Suprapubic skin (tissue), 3 donors: Measurements from ENCODE around the gene HEXA.

Source experiments
- POLR2A ChIP-seq, 2 donors: fragments of 450-650 bp; IDR thresholded peaks; one replicate each; pipeline ENCODE4 v1.6.1; 2017; ENCODE audit warnings: antibody characterized with exemption in 2 of 2, mild to moderate bottlenecking in 2 of 2, moderate library complexity in 2 of 2
- TF ChIP-seq, protein P1 (sequence below), 2 donors: fragments of 200-600 bp in 1 of 2; fragments of 450-650 bp in 1 of 2; sonication (generic) in 1 of 2; IDR thresholded peaks; one replicate each; pipeline ENCODE4 v1.5.1; 2016 to 2019; ENCODE audit warnings: antibody characterized with exemption in 2 of 2, mild to moderate bottlenecking in 1 of 2, moderate library complexity in 1 of 2

DNA sequence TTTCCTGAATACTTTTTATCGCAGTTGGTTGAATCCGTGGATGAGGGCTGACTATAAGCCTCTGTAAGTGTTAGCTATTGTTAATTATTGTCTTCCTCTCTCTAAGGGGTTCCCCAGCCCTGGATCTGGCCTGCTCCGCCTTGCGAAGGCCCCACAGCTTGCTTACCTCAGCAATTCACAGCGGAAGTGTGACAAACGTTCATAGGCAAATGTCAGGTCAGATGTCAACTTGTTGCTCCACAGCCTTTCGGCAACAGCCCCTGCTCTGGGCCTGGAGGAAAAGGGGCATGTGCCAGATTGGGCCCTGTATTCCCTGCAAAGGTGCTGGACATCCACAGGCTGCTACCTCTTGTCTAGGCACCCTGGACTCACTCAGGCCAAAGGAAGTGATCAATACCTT, 30.5 kb downstream of the HEXA start:
- TF ChIP-seq, protein P1, sequence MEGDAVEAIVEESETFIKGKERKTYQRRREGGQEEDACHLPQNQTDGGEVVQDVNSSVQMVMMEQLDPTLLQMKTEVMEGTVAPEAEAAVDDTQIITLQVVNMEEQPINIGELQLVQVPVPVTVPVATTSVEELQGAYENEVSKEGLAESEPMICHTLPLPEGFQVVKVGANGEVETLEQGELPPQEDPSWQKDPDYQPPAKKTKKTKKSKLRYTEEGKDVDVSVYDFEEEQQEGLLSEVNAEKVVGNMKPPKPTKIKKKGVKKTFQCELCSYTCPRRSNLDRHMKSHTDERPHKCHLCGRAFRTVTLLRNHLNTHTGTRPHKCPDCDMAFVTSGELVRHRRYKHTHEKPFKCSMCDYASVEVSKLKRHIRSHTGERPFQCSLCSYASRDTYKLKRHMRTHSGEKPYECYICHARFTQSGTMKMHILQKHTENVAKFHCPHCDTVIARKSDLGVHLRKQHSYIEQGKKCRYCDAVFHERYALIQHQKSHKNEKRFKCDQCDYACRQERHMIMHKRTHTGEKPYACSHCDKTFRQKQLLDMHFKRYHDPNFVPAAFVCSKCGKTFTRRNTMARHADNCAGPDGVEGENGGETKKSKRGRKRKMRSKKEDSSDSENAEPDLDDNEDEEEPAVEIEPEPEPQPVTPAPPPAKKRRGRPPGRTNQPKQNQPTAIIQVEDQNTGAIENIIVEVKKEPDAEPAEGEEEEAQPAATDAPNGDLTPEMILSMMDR (IDR thresholded peaks at IDR 0.05), result no peak
- TF ChIP-seq POLR2A (IDR thresholded peaks at IDR 0.05), result no peak
